Embryonic facial prominence (tissue), 1 donor: ENCODE data around the gene MAPT.
A peak's percentile ranks its signal among the peaks of the same experiment; 100 is the strongest.

Experiments used
- DNase-seq: peaks from one replicate; pipeline ENCODE4 v3.0.0-alpha.2; 2016; ENCODE audit errors: extremely low spot score

The MAPT gene

DNA sequence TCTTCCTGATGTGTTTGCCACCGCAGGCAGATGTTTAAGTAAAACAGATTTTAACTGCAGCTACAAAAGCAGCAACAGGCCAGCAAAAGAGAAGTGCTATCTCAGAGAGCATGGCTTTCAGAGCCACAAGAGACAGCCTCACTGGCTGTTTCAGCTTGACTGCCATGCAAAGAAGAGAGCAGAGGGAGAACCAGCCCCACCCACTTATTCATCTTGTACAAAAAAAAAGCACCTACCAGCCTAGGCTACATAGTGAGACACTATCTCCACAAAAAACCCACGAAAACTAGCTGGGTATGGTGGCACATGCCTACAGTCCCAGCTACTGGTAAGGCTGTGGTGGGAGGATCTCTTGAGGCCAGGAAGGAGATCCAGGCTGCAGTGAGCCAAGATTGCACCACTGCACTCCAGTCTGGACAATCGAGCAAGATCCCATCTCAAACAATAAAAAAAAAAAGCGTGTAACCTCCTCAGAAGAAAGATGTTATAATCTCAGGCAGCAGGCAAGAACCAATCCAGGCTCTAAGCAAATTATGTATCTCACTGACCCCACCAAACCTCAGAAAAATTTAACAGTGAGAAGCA is 134.7 kb downstream of the MAPT start:
- no peak for DNase-seq

GRCh38 chr17:46029627-46030026 is 135.3 kb downstream of the MAPT start:
- no peak for DNase-seq

DNA sequence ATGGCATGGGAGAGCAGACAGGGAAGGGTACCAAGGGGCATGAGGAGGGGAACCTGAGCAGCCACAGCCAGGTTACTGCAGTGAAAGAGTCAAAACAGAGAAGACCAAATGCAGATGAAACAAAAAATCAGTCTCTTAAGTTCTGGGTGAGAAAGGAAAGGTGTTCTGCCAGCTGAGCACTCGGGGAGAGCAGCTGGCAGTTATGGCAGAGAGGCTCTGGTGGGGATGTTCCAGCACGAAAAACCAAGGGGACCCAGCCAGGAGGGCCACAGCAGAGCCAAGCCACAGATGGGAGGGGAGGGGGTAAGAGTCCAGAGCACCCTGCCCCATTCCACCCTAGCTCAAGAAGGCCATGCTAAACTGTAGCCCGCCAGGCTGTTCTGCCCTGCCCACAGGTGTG is 136.4 kb downstream of the MAPT start:
- no peak for DNase-seq

DNA sequence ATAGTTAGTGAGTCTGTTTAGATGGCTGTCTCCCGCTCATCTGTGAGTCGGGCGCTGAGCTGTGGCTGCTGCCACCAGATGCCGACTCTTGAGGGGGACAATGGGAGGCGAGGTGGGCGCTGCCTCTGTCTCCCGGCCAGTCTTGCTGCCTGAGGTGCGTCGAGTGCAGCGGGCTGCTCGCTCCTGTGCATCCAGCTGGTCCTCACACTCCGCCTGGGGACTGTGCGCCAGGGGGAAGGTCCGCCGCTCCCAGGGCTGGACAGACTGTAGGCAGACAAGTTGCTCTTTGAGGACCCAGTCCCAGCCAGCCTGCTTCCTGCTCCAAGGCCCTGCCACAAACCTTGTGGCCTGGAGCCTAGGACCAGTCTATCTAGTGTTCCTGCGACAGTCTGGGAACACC is 137.1 kb downstream of the MAPT start:
- no peak for DNase-seq

GRCh38 chr17:46031920-46032319 is 137.6 kb downstream of the MAPT start:
- no peak for DNase-seq

GRCh38 chr17:46032909-46033308 is 138.6 kb downstream of the MAPT start:
- no peak for DNase-seq

GRCh38 chr17:46033392-46033791 is 139.0 kb downstream of the MAPT start:
- DNase-seq: no peak

DNA sequence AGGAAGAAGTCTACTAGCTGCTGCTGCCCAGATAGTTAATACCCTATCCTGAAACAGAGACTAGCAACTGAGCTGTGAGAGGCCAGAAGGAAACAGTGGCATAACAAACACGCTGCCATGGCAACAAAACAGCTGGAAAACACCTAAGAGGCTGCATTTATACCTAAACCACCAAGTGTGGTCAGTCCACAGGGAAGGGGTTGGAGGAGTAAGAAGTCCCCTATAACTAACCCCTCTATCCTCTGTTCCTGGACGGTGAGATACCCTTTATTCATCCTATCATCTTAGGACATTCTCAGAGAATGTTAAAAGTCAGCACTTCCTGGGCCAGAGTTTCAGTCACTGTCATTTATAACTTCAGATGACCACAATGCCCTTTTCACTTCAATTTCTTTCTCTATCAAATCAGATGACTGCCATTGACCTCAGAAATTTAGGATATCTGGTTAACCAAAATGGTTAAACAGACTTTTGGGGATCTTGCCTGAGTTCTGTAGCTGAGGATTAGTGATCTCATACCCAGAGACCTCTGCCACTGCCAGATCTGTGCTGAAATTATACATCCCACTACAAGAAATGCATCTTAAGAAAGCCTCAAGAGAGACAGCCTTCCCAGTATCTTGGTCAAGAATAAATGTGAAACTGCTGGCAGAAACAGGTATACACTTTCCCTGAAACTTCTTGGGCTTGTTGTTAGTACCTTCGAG is 140.9 kb downstream of the MAPT start:
- DNase-seq: no peak

GRCh38 chr17:46036491-46036890 is 142.1 kb downstream of the MAPT start:
- no peak for DNase-seq

GRCh38 chr17:46037722-46038255 is 143.4 kb downstream of the MAPT start:
- no peak for DNase-seq

DNA sequence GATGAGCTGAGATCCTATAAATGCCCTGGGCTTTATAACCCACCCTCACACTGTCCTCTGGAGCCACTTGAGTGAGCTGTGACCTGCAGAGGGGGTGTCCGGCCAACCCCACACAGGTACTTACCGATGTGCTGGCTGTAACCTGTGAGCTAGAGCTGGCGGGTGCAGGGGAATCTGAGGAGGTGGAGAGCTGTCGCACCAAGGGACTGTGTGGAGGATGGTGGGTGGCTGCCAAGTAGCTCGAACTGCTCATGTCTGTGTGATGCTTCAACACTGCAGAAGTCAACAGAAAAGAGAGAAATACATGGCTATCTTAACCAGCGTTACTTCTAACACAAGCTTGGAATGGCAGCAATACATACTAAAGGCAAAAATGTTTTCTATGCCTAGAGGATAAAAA is 144.1 kb downstream of the MAPT start:
- no peak for DNase-seq

DNA sequence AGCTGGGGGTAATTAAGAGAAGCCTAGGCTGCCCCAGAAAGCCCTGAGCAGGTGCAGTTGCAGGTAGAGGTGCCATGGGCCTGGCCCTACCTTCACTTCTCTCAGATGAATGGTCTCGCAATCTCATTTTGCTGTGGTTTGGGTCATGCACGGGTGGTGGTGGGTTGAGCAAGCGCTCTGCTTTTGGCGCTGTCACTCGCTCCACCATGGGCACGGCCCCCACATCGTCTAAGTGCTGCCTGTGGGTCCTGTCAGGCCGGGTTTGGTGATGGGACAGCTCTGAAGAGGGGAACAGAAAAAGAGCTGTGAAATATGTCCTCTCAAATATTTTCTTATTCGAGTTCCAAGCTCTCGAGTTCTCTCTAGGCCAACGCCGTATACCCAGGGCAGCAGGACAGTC is 144.6 kb downstream of the MAPT start:
- no peak for DNase-seq

DNA sequence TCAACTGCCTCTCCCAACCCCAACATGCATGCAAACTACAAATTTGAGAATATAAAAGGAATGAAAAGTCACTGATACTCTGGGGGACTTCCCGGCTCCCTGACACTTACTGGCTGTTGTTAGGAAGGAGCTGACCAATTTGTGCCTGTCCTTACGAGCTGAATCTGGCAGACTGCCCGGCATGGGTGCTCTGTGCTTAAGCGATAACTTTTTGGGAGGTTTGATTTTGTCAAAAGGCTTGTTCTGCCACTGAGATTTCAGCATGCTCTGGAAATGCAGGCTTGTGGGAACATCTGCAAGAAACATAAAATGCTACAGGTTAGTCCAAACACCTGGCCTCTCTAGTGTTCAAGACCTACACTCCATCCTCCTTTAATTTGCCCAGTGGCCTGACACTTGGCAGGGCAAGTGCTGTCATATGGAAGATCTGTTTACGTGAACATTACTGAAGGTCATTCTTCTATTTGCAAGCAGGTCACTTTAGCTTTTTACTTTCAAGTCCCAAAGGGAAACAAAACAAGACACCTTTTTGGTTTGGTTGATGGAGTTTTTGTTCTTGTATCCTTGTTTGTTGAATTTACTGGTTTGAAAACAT is 145.3 kb downstream of the MAPT start:
- no peak for DNase-seq

GRCh38 chr17:46042246-46042645 is 147.9 kb downstream of the MAPT start:
- DNase-seq: no peak

DNA sequence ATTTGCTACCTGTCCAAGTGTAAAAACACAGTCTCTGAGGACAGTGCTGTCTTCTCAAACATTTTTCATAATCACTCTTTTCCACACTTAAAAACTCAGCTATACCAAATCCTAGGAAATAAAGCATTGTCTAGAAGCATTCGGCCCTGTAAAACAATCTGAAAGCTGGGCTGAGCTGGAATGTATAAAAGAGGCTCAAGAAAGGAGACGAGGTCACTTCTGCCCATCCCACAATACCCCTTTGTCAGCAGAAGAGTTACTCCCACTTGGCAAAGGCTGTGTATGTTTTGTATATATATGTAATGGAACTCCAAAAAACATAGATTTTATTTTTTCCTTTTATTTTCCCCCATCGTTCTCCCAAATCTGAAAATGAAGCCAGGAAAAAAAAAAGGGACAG is 148.6 kb downstream of the MAPT start:
- no peak for DNase-seq

- DNase-seq: no peak
Measured at GRCh38 chr17:46043606-46044005, 149.3 kb downstream of the MAPT start.

GRCh38 chr17:46044286-46044928 is 150.1 kb downstream of the MAPT start:
- DNase-seq: peak; percentile 67

DNA sequence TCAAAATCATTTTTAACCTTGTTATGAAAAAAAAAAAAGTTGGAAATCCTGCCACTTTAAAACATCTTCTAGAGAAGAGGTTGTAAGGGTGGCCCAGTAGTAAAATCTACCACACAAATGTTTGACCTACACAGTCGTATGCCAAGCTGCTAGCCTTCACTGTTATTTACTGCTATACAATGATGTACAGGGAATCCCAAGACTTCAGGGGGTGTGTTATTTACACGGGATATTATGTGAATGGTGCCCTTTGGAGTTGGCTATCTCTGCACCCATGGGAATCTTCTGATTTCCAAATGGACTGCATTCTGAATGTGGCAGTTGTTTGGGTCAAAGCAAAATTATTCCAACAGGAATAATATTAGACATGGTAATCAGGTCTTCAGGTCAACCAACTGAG is 150.6 kb downstream of the MAPT start:
- no peak for DNase-seq

- DNase-seq: no peak
Measured at GRCh38 chr17:46045639-46046038, 151.3 kb downstream of the MAPT start.

DNA sequence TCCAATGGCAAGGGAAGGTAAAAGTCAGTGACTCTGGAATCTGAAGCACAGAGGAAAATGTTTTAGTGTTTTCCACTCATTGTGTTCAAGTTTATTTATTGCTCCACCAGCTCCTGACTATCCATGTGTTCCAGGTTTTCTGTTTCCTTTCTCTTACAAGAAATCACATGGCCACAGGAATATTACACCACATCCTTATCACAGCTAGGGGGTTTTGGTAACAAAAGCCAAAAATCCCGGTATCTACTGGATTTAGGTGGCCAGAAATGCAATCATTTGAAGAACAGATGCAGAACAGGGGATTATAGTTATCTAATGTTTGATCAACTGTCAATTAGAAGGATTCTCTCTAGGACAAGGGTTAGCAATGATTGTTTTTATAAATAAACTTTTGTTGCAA is 152.6 kb downstream of the MAPT start:
- no peak for DNase-seq

GRCh38 chr17:46047398-46047797 is 153.0 kb downstream of the MAPT start:
- DNase-seq: no peak

- no peak for DNase-seq
Measured at GRCh38 chr17:46047856-46048255, 153.5 kb downstream of the MAPT start.

- DNase-seq: no peak
Measured at GRCh38 chr17:46049656-46050055, 155.3 kb downstream of the MAPT start.
